ENCODE measurements around the gene MB21D2. TPM values are rescaled to one million over a fixed set of nuclear protein-coding genes. Genes with fewer than 3 reads are reported as not detected.

The MB21D2 gene
- total RNA-seq, 1 donor from 2014 or later: 1.9 TPM

GRCh38 chr3:192892981-192893700 lies 24.5 kb downstream of the MB21D2 start:
- peak in 1 of 2 donors; percentile 26 for DNase-seq (ENCODE audit: low read depth in 2 of 2)

GRCh38 chr3:192890347-192891335 lies 27.0 kb downstream of the MB21D2 start:
- no peak for DNase-seq (ENCODE audit: low read depth in 2 of 2)

- DNase-seq (ENCODE audit: low read depth in 2 of 2): peak in 1 of 2 donors; percentile 52
These were observed 28.0 kb downstream of the MB21D2 start for GRCh38 chr3:192889679-192890078.

- DNase-seq (ENCODE audit: low read depth in 2 of 2): no peak
These were observed 29.5 kb downstream of the MB21D2 start for GRCh38 chr3:192888190-192888589.

- DNase-seq (ENCODE audit: low read depth in 2 of 2): no peak
These were observed 30.0 kb downstream of the MB21D2 start for GRCh38 chr3:192887701-192888100.

GRCh38 chr3:192887047-192887446 lies 30.6 kb downstream of the MB21D2 start:
- DNase-seq (ENCODE audit: low read depth in 2 of 2): no peak

- peak in 1 of 2 donors; percentile 27 for DNase-seq (ENCODE audit: low read depth in 2 of 2)
These were observed 32.6 kb downstream of the MB21D2 start for GRCh38 chr3:192884777-192885773.

- no peak for DNase-seq (ENCODE audit: low read depth in 2 of 2)
These were observed 34.1 kb downstream of the MB21D2 start for GRCh38 chr3:192883512-192883911.

GRCh38 chr3:192881159-192881786 lies 36.4 kb downstream of the MB21D2 start:
- no peak for DNase-seq (ENCODE audit: low read depth in 2 of 2)

GRCh38 chr3:192880313-192880712 lies 37.3 kb downstream of the MB21D2 start:
- DNase-seq (ENCODE audit: low read depth in 2 of 2): no peak

- DNase-seq (ENCODE audit: low read depth in 2 of 2): peak in 1 of 2 donors; percentile 45
These were observed 38.2 kb downstream of the MB21D2 start for GRCh38 chr3:192879346-192880031.

GRCh38 chr3:192875971-192876565 lies 41.6 kb downstream of the MB21D2 start:
- DNase-seq (ENCODE audit: low read depth in 2 of 2): no peak

GRCh38 chr3:192870822-192871221 lies 46.8 kb downstream of the MB21D2 start:
- DNase-seq (ENCODE audit: low read depth in 2 of 2): no peak

GRCh38 chr3:192869131-192870031 lies 48.3 kb downstream of the MB21D2 start:
- DNase-seq (ENCODE audit: low read depth in 2 of 2): peak in 1 of 2 donors; percentile 15

GRCh38 chr3:192867645-192868044 lies 50.0 kb downstream of the MB21D2 start:
- no peak for DNase-seq (ENCODE audit: low read depth in 2 of 2)

GRCh38 chr3:192866804-192867203 lies 50.9 kb downstream of the MB21D2 start:
- DNase-seq (ENCODE audit: low read depth in 2 of 2): no peak

GRCh38 chr3:192864941-192865340 lies 52.7 kb downstream of the MB21D2 start:
- DNase-seq (ENCODE audit: low read depth in 2 of 2): no peak

GRCh38 chr3:192863091-192863420 lies 54.6 kb downstream of the MB21D2 start:
- DNase-seq (ENCODE audit: low read depth in 2 of 2): no peak

Measured in dermis microvascular lymphatic vessel endothelial cell (primary cell).